Tibial nerve (tissue), 4 donors: ENCODE results near the gene DNAAF2. TPM values are rescaled to one million over a fixed set of nuclear protein-coding genes. Genes with fewer than 3 reads are reported as not detected.
"Not testable (repeated sequence)": the region's sequence is repeated elsewhere in the genome, so short reads cannot be mapped to it uniquely, and the experiment has no call there.

Source experiments
- DNase-seq, 2 donors: peaks; one replicate each; pipeline ENCODE4 v3.0.0-alpha.2; 2019; ENCODE audit warnings: low spot score in 2 of 2
- H3K27ac ChIP-seq, 4 donors: fragments of 200-600 bp; sonication (generic) in 3 of 4; one replicate each; pipeline ENCODE4 v1.5.1; 2017 to 2019; ENCODE audit warnings: mild to moderate bottlenecking in 1 of 4
- H3K27me3 ChIP-seq, 2 donors: fragments of 200-600 bp; sonication (generic) in 1 of 2; one replicate each; pipeline versions ENCODE4 v1.5.1 to v1.6.0; 2017 to 2019
- H3K36me3 ChIP-seq, 3 donors: fragments of 200-600 bp; sonication (generic); one replicate each; pipeline ENCODE4 v1.5.1; 2018 to 2019
- H3K4me1 ChIP-seq, 4 donors: fragments of 200-600 bp; sonication (generic) in 3 of 4; one replicate each; pipeline ENCODE4 v1.5.1; 2017 to 2019
- H3K4me3 ChIP-seq, 4 donors: fragments of 200-600 bp; sonication (generic) in 3 of 4; one replicate each; pipeline ENCODE4 v1.5.1; 2017 to 2019; ENCODE audit warnings: mild to moderate bottlenecking in 1 of 4, moderate library complexity in 1 of 4
- H3K9me3 ChIP-seq, 4 donors: fragments of 200-600 bp; sonication (generic) in 3 of 4; one replicate each; pipeline ENCODE4 v1.5.1; 2017 to 2019
- CTCF ChIP-seq, 5 experiments: fragments of 200-600 bp in 3 of 5; fragments of 450-650 bp in 2 of 5; sonication (generic) in 3 of 5; IDR thresholded peaks; one replicate each; pipeline ENCODE4 v1.5.1; 2016 to 2019; ENCODE audit warnings: antibody characterized with exemption in 5 of 5, mild to moderate bottlenecking in 3 of 5, moderate library complexity in 2 of 5
- EP300 ChIP-seq, 2 donors: sonication (generic); formaldehyde crosslinking; IDR thresholded peaks; one replicate each; pipeline ENCODE4 v1.6.1; 2017; ENCODE audit warnings: antibody characterized with exemption in 2 of 2, mild to moderate bottlenecking in 1 of 2
- POLR2A ChIP-seq, 2 donors: fragments of 450-650 bp; IDR thresholded peaks; one replicate each; pipeline ENCODE4 v1.6.1; 2017; ENCODE audit warnings: antibody characterized with exemption in 2 of 2, mild to moderate bottlenecking in 2 of 2, moderate library complexity in 2 of 2
- WGBS, 2 donors: methylation state at CpG; one replicate each; pipeline ENCODE4 v1.1.5; 2018; 5-methylcytosine and 5-hydroxymethylcytosine counted together
- total RNA-seq, 4 donors: library from RNA; depleted of rRNA; stranded (reverse); fragments of >200 nt; gene quantifications; one replicate each; pipeline ENCODE4 v1.1.0, GENCODE V29; 2016

The DNAAF2 gene
- total RNA-seq, 4 donors from 2014 or later = 7.8 to 17.2 (median 9.6) TPM

DNA sequence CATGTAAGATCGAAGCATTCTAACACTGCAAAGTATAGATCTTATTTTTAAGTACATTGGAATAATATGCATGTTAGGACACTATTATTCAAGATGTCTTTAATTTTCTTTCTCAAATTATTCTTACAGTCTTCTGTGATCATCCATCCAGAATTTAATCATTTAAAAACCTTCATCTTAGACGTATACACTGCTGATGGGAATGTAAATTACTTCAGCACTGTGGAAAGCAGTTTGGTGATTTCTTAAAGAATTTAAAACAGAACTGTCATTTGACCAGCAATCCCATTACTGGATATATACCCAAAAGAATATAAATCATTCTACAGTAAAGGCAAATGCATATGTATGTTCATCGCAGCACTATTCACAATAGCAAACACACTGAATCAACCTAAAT is 45.7 kb downstream of the DNAAF2 start:
- TF ChIP-seq POLR2A (IDR thresholded peaks at IDR 0.05) = no peak
- no peak for TF ChIP-seq CTCF (IDR thresholded peaks at IDR 0.05)
- TF ChIP-seq EP300 (IDR thresholded peaks at IDR 0.05) = no peak
- WGBS, 2 donors = 82 to 85% methylated on average over 3 of the region's 3 CpGs

GRCh38 chr14:49586673-49587460 is 48.2 kb downstream of the DNAAF2 start:
- no peaks in the 10 kb centered on the region for H3K9me3 ChIP-seq
- no peak for DNase-seq
- TF ChIP-seq CTCF (IDR thresholded peaks at IDR 0.05) (peak; percentile 68 to 85 (median 79)), POLR2A (IDR thresholded peaks at IDR 0.05) (no peak)
- 1 to 3% methylated on average over 11 to 14 of the region's 21 CpGs for WGBS, 2 donors
- H3K36me3 ChIP-seq = peaks cover 0 to 27% (median 7%) of the 10 kb centered on the region in 3 donors
- H3K27ac ChIP-seq = peak overlapping the region; percentile 68 to 97 (median 92)
- H3K4me1 ChIP-seq = peaks cover 0 to 31% (median 21%) of the 10 kb centered on the region in 4 donors
- H3K4me3 ChIP-seq = peak overlapping the region; percentile 71 to 89 (median 83)
- H3K27me3 ChIP-seq = no peaks in the 10 kb centered on the region

More for the DNA sequence above, 45.7 kb downstream of the DNAAF2 start:
- H3K36me3 ChIP-seq = peaks cover 0 to 1% (median 0%) of the 10 kb centered on the region in 3 donors
- no peaks in the 10 kb centered on the region for H3K27me3 ChIP-seq
- no peak overlapping the region for H3K4me3 ChIP-seq
- H3K27ac ChIP-seq = no peak overlapping the region
- H3K9me3 ChIP-seq = no peaks in the 10 kb centered on the region
- DNase-seq = no peak
- H3K4me1 ChIP-seq = peaks cover 0 to 17% (median 8%) of the 10 kb centered on the region in 4 donors

DNA sequence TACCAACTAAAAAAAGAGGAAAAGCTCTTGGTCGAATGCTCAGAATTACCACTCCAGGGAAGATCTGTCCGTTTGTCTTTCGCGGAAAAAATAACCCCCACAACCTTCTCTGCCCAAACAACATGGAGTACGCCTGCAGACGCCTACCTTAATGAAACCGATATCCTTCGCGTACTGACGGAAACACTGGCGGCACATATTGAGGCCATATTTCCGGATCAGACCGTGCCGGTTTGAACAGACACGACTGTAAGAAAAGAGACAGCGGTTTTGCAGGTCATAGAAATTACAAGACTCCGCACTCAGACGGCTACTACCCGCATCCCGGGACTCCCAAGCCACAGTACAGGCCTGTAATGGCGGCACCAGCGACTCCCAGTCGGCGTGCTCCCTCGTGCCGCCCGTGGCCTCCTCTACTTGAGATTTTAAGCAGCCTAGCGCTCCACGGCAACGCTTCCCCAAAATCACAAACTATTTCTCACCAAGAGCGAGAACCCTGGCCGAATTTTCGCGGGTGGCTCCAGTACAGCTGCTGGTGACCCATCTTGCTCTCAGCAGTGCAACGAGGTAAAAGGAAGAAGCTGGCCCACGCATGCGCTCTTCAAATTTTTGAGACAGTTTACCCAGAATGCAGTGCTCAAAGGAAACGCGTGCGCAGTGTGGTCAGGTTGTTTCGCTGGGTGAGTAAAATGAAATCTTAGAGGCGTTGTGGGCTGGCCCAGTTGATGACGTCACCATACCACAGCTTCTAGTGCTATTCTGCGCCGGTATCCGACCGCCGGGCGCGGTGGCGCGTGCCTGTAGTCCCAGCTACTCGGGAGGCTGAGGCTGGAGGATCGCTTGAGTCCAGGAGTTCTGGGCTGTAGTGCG is 49.0 kb downstream of the DNAAF2 start, which contains the start of gene RPS29:
RPS29 (minus strand) TSS at position 578 of the 870 bp plus-strand sequence; CDS start at position 544, 34 bp downstream.
- H3K4me1 ChIP-seq = peaks cover 0 to 35% (median 21%) of the 10 kb centered on the region in 4 donors
- peak; percentile 90 to 97 for TF ChIP-seq EP300 (IDR thresholded peaks at IDR 0.05)
- TF ChIP-seq POLR2A (IDR thresholded peaks at IDR 0.05) = peak; percentile 87 to 90
- TF ChIP-seq CTCF (IDR thresholded peaks at IDR 0.05) = no peak
- 0% methylated on average over 45 to 54 of the region's 55 CpGs for WGBS, 2 donors
- no peaks in the 10 kb centered on the region for H3K9me3 ChIP-seq
- H3K4me3 ChIP-seq = peak within 1 kb of the TSS; percentile 71 to 89 (median 83)
- peak; percentile 97 for DNase-seq
- peak within 1 kb of the TSS; percentile 68 to 97 (median 92) for H3K27ac ChIP-seq
- H3K27me3 ChIP-seq = no peaks in the 10 kb centered on the region
- peaks cover 0 to 27% (median 7%) of the 10 kb centered on the region in 3 donors for H3K36me3 ChIP-seq

DNA sequence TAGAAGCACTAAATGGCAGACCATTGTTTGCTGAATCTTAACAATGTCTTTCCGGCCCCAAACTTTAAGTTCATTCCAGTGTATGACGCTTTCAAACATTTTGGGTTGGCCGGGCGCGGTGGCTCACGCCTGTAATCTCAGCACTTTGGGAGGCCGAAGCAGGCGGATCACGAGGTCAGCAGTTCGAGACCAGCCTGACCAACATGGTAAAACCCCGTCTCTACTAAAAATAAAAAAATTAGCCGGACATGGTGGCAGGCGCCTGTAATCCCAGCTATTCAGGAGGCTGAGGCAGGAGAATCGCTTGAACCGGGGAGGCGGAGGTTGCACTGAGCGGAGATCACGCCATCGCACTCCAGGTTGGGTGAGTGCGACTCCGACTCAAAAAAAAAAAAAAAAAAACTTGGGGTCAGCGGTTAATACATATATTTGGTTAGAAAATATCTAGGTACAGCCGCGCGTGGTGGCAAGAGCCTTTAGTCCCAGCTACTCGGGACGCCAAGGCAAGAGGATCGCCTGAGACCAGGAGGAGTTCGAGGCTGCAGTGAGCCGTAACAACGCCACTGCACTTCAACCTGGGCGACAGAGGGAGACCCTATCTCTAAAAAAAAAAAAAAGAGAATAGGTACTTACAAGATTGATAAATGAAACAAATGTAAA is 49.9 kb downstream of the DNAAF2 start:
- H3K36me3 ChIP-seq = peaks cover 0 to 27% (median 7%) of the 10 kb centered on the region in 3 donors
- not testable (repeated sequence) for DNase-seq, H3K27me3 ChIP-seq, H3K9me3 ChIP-seq
- WGBS, 2 donors = 14 to 19% methylated on average over 32 of the region's 32 CpGs
- peaks cover 0 to 35% (median 21%) of the 10 kb centered on the region in 4 donors for H3K4me1 ChIP-seq
- H3K27ac ChIP-seq = peak overlapping the region in 3 of 4 donors; percentile 91 to 97 (median 93)
- H3K4me3 ChIP-seq = peak overlapping the region; percentile 71 to 89 (median 83)

GRCh38 chr14:49584058-49584457 is 51.0 kb downstream of the DNAAF2 start:
- TF ChIP-seq EP300 (IDR thresholded peaks at IDR 0.05) (no peak), POLR2A (IDR thresholded peaks at IDR 0.05) (no peak), CTCF (IDR thresholded peaks at IDR 0.05) (no peak)
- no peak for DNase-seq
- H3K9me3 ChIP-seq = no peaks in the 10 kb centered on the region
- H3K36me3 ChIP-seq = peaks cover 0 to 27% (median 7%) of the 10 kb centered on the region in 3 donors
- WGBS, 2 donors = 93 to 97% methylated on average over 11 of the region's 11 CpGs
- H3K27me3 ChIP-seq = no peaks in the 10 kb centered on the region
- peaks cover 0 to 35% (median 21%) of the 10 kb centered on the region in 4 donors for H3K4me1 ChIP-seq
- H3K27ac ChIP-seq = no peak overlapping the region
- H3K4me3 ChIP-seq = no peak overlapping the region
